HG03060 (cell line): ENCODE measurements around the gene IL23R.
A peak's percentile ranks its signal among the peaks of the same experiment; 100 is the strongest.
"Not testable (repeated sequence)": the region's sequence is repeated elsewhere in the genome, so short reads cannot be mapped to it uniquely, and the experiment has no call there.

Experiments used
- ATAC-seq: cut with Tn5 transposase; IDR thresholded peaks from one replicate; pipeline ENCODE4 v1.9.1; 2021; ENCODE audit warnings: low read depth, moderate number of reproducible peaks; ENCODE audit not compliant: unreplicated experiment

Gene IL23R

GRCh38 chr1:67147973-67148372 lies 18.3 kb upstream of the IL23R start:
- ATAC-seq, result not testable (repeated sequence)

- peak; percentile 7 for ATAC-seq
These were observed 17.6 kb upstream of the IL23R start for GRCh38 chr1:67148516-67149178.

GRCh38 chr1:67149179-67149770 lies 17.0 kb upstream of the IL23R start:
- ATAC-seq, result peak; percentile 89

DNA sequence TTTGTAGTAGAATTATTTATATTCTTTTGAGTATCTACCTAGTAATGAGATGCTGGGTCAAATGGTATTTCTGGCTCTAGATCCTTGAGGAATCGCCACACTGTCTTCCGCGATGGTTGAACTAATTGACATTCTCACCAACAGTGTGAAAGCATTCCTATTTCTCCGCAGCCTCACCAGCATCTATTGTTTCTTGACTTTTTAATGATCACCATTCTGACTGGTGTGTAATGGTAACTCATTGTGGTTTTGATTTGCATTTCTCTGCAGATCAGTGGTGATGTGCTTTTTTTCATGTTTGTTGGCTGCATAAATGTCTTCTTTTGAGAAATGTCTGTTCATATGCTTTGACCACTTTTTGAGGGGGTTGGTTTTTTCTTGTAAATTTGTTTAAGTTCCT lies 15.3 kb upstream of the IL23R start:
- no peak for ATAC-seq

DNA sequence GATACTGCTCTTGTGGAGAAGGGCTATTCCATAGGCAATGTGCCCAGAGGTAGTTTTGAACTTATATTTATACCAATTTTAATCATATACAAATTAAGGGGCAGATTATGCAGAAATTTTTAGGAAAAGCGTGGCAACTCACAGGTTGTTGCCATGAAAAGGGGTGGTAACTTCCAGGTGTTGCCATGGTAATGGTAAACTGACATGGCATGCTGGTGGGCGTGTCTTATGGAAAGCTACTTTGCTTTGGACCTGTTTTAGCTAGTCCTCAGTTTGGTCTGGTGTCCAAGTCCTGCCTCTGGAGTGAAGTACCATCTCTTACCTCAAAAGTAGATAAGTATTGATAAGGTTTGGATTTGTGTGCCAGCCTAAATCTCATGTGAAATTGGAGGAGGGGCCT lies 7.9 kb upstream of the IL23R start:
- ATAC-seq, result no peak

DNA sequence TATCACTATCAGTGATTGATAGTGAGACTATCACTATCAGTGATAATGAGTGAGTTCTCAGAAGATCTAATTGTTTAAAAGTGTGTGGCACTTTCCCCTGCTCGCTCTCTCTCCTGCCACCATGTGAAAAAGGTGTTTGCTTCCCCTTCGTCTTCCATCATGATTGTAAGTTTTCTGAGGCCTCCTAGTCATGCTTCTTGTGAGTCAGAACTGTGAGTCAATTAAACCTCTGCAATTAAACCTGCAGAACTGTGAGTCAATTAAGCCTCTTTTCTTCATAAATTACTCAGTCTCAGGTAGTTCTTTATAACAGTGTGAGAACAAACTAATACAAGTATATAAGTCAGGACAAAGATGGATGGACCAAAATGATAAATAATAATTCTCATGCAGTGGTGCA lies 7.0 kb upstream of the IL23R start:
- no peak for ATAC-seq

GRCh38 chr1:67162954-67163353 lies 3.3 kb upstream of the IL23R start:
- ATAC-seq, result no peak

DNA sequence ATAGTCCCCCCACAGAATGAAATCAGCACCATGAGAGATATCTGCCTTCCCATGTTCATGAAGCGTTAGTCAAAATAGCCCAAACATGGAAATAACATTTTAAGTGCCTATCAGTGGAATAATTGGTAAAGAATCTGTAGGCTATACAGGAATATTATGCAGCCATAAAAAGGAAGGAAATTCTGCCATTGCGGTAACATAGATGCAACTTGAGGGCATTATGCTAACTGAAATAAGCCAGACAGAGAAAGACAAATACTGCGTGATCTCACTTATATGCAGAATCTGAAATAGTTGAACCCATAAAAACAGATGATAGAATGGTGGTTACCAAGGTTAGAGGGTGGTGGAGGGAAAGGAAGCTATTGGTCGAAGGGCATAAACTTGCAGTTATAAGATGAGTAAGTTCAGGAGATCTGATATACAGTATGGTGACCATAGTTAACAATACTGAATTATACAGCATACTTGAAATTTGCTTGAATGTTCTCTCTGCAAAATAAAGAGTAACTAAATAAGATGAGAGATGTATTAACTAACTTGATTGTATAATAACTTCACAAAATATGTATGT lies 699 bp upstream of the IL23R start:
- no peak for ATAC-seq

GRCh38 chr1:67169496-67169895 lies 3.2 kb downstream of the IL23R start:
- peak; percentile 27 for ATAC-seq

DNA sequence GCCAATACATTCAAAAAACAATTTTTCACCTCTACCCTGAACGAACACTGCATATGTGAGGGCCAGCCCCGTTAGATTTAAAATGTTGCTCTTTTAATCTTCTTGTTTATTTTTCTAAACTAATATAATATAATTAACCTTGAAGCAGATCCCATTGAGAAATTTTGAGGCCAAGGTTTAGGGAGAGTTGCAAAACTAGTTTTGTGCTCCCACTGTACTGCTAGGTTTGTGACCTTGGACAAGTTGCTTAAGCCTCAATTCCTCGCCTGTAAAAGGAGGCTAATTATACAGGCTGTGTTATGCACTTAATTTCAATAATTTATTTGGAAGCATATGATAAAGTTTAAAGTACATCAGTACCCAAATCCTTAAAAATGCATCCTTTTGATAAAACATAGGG lies 3.7 kb downstream of the IL23R start:
- ATAC-seq, result no peak

DNA sequence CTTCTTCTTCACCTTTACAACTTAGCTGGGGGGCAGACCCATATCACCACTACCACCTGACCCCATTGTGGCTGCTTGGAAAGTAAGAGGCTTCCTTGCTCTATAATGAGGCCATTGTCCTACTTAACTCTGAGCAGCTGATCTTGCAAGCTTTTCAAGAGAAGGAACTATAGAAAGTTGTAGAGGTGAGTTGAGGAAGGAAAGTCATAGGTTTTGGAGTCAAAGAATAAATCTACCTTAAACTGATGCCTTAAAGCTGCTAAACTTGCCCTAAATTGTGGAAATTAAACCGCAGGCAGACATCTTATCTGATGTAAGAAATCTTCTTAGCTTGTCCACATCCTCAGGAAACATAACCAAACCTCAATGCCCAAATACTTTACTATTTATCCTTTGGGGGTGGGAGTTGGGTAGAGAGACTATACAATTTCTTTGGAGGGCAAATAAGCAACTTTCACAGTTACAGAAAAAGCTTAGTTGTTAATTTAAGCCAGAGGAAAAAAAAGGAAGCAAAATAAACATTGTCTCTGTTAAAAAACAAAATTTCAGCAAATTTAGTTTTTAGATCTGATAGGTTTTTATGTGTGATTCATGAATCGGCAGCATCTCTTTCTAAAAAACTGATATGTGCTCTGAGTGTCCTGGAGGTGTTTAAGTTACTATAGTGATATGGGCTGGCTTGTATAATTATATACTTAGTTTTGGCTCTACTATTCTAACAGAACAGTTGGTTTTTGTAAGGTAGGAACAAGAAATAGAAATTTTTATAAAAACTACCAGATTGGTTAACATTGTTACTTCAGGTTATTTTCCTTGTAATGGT lies 4.7 kb downstream of the IL23R start:
- ATAC-seq, result no peak

- no peak for ATAC-seq
These were observed 5.3 kb downstream of the IL23R start for GRCh38 chr1:67171574-67171955.

DNA sequence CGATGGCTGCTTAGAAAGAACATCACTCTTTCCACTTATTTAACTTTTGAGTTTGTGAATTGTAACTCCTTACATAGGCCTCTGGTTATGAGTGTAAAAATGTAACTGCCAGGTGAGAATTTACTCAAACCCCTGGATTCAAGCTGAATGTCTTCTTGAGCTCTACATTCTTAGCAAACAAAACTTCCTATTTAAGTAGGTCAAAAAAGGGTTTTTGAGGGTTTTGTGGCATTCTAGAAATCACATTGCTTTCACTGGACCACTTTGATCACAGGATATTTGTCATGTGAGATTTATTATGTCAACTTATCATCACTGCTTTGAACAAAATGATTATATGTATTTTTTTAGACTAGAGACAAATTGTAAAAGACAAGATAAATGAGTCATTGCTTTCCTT lies 5.7 kb downstream of the IL23R start:
- ATAC-seq, result no peak

GRCh38 chr1:67173988-67174387 lies 7.7 kb downstream of the IL23R start:
- ATAC-seq, result no peak

DNA sequence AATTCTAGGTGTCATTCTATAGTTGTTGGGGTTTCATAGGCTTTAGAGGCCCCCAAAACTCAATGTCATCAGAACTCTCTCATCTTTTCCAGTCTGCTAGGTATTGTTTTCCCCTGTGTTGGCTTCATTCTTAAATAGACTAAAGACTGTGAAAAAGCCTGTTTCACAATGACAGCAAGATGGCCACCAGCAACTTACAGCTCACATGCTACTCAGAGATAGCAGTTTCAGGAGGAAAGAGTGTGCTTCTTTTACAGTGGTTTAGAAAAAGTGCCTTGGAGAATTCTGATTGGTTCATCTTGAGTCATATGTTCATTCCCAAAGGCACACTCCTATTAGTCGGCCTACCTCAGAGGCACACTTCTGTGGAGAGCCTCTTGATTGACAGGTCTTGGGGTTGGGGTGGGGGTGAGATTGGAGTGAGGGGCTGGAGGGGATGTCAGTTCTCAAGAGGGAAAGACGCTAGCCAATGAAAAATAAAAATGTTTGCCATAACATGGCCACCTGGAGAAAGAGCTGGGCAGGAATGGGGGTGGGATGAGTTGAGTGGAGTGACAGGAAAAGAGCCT lies 8.5 kb downstream of the IL23R start:
- ATAC-seq, result no peak

DNA sequence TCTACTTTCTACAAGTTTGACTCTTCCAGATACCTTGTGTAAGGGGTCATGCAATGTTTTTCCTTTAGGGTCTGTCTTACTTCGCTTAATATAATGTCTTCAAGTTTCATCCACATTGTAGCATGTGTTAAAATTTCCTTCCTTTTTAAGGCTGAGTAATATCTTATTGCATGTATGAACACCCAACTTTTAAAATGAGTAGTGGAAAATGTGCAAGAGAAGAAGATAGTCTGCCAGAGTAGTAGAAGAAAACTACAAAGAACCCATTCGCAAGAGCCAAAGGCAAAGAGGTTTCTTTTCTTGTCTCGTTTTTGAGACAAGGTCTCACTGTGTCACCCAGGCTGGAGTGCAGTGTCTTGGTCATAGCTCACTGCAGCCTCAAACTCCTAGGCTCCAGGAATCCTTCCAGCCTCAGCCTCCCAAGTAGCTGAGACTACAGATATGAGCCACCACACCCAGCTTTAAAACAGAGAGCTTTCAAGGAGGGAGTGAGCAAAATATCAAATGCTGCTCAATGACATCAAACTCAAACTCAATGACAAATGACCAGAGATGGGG lies 9.4 kb downstream of the IL23R start:
- no peak for ATAC-seq

- no peak for ATAC-seq
These were observed 18.7 kb downstream of the IL23R start for GRCh38 chr1:67184838-67185421.

DNA sequence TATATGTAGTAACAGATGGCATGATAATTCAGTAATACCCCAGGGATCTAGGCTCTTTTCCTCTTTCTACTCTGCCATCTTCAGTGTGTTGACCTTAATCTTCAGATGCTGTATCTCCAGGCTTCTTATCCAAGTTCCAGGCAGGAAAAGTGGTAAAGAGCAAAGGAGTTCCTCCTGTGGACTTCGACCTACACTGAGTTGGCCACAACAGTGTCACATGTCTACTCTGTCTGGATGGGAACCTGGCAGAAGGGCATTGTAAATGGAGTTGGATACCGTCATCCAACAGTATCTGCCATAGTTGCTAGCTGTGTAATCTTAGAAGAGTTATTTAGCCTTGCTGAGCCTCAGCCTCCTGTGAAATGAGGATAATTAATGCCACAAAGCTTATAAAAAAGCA lies 21.9 kb downstream of the IL23R start:
- ATAC-seq, result no peak

DNA sequence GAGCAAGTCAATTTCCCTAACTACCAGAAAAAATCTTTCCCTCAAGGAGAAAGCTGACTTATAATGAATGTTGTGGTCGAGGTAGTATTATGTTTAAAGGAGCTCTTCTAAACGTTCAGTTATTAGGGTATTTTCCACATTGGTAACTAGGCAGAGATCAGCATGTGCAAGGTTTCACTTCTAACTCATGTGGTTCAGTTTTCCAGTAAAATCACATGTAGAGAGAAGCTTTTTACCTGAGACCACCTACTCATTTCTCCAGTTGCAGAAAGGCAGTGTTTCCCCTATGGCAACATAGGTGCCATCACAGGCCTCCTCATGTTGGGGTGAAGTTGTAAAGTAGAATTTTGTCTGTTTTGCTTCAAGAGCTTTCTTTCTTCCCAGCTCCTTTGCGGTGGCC lies 23.7 kb downstream of the IL23R start:
- no peak for ATAC-seq

DNA sequence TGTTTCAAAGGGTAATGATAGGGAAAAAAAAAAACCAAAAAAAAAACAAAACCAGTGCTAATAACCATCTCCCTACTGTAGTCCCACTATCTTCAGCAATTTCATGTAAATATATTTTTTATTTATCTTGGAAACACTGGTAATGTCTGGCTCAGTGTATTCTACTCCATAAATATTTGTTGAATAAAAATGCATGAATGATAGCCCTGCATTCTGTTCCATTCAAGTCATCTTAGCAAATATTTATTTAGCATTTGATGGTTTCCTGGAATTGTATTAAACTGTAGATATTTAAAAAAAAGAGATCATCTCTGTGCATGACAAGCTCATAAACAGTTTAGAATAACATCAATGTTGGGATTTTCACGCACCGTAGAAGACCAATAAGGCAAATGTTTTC lies 24.2 kb downstream of the IL23R start:
- ATAC-seq, result no peak
